ENCODE results near the gene ARMC6.

ARMC6 gene

DNA sequence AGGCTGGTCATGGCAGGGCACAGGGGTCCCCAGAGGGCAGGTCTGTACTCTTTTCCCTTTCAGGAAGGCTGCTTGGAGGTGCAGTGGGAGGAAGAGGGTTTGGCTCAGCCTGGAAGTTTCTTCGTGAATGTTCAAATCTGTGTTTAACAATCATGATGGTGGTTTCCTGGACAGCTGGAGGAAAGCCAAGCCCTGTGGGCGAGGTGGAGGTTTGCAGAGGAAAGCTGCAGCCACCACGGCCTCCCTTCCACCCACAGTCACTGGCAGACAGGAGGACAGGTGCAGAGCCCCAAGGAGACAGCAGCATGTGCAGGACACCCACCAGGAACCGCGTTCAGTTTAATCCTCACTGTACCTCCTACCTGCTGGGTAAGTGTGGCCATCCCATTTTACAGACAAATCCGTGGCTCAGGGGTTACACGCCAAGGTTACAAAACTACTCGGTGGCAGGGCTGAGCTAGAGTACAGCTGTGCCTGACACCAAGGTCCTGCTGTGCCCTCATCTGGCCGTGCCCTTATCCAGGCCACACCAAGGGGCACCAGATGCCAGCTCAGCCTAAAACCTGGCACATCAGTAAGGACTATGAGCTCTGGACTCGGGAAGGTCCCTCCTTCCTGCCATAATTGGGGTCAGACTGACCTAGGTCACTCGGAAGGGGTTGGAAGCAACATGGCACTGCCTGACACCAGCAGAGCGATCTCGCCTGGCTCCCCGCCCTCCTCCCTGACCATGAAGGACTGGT is 34.2 kb upstream of the ARMC6 start:
- no peak for DNase-seq (ENCODE audit: low read depth)
- TF ChIP-seq, protein P1, sequence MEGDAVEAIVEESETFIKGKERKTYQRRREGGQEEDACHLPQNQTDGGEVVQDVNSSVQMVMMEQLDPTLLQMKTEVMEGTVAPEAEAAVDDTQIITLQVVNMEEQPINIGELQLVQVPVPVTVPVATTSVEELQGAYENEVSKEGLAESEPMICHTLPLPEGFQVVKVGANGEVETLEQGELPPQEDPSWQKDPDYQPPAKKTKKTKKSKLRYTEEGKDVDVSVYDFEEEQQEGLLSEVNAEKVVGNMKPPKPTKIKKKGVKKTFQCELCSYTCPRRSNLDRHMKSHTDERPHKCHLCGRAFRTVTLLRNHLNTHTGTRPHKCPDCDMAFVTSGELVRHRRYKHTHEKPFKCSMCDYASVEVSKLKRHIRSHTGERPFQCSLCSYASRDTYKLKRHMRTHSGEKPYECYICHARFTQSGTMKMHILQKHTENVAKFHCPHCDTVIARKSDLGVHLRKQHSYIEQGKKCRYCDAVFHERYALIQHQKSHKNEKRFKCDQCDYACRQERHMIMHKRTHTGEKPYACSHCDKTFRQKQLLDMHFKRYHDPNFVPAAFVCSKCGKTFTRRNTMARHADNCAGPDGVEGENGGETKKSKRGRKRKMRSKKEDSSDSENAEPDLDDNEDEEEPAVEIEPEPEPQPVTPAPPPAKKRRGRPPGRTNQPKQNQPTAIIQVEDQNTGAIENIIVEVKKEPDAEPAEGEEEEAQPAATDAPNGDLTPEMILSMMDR (conservative IDR thresholded peaks at IDR 0.05; ENCODE audit: low read length) = no peak
- H3K4me3 ChIP-seq (ENCODE audit: low read length) = no peak overlapping the region

- peak; percentile 11 for DNase-seq (ENCODE audit: low read depth)
- TF ChIP-seq, protein P1 (conservative IDR thresholded peaks at IDR 0.05; ENCODE audit: low read length) = 0 out of 2 replicates have a peak, but pooled peaks have one; percentile 9
- no peak overlapping the region for H3K4me3 ChIP-seq (ENCODE audit: low read length)
These were observed 33.3 kb upstream of the ARMC6 start for GRCh38 chr19:18999896-19000620.

DNA sequence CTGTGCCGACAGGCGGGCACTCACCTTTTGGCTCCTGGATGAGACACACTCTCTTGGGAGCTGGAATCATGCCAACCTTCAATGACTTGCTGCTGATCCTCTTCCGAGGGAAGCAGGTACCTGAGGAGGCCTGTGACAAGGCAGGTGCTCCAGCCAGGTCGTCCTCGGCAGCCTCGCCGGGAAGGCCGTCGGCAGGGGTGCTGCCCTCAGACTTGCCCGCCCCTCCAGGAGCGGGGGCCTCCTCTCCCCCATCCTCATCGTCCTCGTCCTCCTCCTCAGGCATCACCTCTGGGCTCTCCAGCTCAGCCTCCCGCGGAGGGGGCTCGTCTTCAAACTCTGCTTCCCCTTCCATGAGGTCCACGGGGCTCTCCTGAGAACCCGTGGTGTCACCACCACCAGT is 29.3 kb upstream of the ARMC6 start:
- TF ChIP-seq, protein P1 (conservative IDR thresholded peaks at IDR 0.05; ENCODE audit: low read length) = no peak
- DNase-seq (ENCODE audit: low read depth) = no peak
- H3K4me3 ChIP-seq (ENCODE audit: low read length) = no peak overlapping the region

DNA sequence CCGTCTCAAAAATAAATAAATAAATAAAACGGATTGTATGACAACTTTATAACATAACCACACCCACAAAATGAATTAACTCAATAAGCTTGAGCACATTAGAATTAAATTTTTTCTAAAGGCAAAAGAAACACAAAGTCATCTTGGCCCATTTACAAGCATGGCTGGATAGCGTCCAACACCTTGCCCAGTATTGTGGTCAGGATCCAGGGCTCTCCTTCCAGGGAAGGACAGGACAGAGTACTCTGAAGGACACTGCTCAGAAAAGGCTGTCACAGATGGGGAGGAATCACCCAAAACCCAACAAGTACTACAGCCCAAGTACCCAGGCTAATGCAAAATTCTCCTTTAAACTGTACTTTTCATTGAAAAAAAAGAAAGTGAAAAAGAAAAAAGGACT is 27.2 kb upstream of the ARMC6 start:
- H3K4me3 ChIP-seq (ENCODE audit: low read length) = no peak overlapping the region
- DNase-seq (ENCODE audit: low read depth) = peak; percentile 22
- TF ChIP-seq, protein P1 (conservative IDR thresholded peaks at IDR 0.05; ENCODE audit: low read length) = no peak

- DNase-seq (ENCODE audit: low read depth) = no peak
- H3K4me3 ChIP-seq (ENCODE audit: low read length) = no peak overlapping the region
- TF ChIP-seq, protein P1 (conservative IDR thresholded peaks at IDR 0.05; ENCODE audit: low read length) = no peak
These were observed 23.5 kb upstream of the ARMC6 start for GRCh38 chr19:19009951-19010350.

GRCh38 chr19:19010551-19010950 is 22.9 kb upstream of the ARMC6 start:
- no peak overlapping the region for H3K4me3 ChIP-seq (ENCODE audit: low read length)
- TF ChIP-seq, protein P1 (conservative IDR thresholded peaks at IDR 0.05; ENCODE audit: low read length) = no peak
- DNase-seq (ENCODE audit: low read depth) = no peak

DNA sequence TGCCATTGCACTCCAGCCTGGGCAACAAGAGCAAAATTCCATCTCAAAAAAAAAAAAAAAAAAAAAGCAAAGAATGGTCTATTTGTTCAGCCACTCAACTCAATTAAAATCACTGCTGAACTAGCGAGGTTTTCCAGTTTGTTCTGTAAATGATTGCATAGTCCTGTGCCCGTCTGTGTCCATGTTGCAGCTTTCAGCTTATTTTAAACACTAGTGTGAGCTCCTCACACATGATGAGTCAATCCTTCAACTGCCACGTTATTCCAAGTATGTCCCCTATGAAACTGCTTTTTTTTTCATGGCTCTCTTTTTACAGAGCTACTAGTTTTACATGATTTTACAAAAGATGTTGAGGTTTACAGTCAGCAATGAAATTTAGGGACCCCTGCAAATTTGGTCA is 12.3 kb upstream of the ARMC6 start:
- no peak overlapping the region for H3K4me3 ChIP-seq (ENCODE audit: low read length)
- TF ChIP-seq, protein P1 (conservative IDR thresholded peaks at IDR 0.05; ENCODE audit: low read length) = no peak
- peak; percentile 61 for DNase-seq (ENCODE audit: low read depth)
